Activated T-helper 1 cell treated with Interleukin-2 at 50 U/mL for 16 hours (primary cell): ENCODE results near the gene UBE2G2.

Experiments
- DNase-seq: peaks from one replicate; pipeline ENCODE4 v3.0.0-alpha.2; 2020; ENCODE audit warnings: low read depth

UBE2G2 gene, protein sequence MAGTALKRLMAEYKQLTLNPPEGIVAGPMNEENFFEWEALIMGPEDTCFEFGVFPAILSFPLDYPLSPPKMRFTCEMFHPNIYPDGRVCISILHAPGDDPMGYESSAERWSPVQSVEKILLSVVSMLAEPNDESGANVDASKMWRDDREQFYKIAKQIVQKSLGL

DNA sequence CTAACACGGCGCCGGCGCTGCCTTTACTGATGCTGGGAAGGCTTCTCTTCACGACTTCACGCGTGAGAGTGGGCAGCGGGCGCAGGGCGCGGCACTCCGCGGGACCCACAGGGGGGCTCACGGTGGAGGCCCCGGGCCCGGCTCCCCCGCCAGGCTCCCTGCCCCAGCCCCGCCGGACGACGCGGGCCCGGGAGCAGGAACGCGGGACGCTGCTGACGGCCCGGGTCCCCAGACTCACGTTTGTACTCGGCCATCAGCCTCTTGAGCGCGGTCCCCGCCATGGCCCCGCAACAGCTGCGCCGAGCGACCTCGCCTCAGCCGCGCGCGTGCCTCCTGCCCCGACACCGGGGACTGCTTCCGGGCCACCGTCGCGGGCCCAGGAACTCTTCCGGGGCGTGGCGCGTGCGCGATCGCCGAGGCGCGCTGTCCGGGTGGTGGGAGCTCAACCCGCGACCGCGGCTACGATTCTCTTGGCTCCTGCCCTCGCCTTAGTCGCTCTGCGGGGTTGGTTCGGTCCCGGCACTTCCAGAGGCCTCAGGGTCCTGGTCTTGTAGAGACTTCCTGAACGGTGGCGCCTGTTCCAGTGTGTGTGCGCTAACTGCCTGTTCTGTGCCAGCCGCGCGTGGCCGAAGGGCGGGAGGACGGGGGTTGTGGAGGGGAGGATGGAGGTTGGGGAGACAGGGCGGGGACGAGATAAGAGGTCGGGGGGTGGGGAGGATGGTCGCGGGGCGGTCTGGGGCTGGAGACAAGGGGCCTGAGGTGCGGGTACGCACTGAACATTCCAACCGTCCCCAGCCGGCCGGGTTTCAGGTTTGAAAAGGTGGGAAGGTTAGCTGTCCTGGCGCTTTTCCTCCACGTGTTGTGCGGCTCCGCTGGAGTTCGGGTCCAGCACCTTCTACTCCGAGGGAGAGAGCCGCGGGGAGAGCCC is at the start of gene UBE2G2:
Gene UBE2G2, minus strand, starts transcription at position 353 of the 928 bp plus-strand sequence. Its CDS starts 72 bp downstream, at position 281.
- peak; percentile 82 for DNase-seq

DNA sequence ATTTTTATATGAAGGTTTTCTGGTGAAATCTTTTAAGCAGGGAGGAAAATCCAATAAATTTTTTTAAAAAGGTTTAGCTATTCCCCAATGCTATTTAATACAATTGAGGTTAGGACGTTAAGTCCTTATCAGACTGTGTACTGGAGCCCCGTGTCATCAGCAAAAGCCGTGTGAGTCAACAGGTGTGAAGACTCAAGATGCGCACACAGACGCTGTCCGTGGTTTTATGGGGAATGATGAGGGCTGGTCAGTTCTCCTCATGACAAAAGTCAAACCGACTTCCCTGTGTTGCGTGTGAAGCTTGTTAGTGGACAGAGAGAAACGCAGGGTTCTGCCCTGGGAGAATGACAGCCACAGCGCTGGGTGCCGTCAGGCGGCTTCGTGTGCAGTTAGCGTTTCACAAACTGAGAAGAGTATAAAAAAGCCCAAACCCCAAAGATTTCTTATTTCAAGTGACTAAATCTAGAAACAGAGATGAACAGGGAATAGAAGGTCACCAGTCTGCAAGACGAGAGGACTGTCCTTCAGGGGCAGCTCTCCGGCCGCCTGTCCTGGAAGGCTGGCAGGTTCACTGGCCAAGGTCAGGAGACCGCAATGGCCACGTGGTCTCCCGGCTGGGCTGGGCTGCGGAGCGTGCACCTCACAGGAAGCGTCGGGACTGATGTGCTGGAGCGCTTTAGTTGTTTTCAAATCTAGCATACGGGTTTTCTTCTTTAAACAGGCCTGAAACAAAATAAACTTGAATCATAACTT is 49.5 kb upstream of the UBE2G2 start:
- no peak for DNase-seq

DNA sequence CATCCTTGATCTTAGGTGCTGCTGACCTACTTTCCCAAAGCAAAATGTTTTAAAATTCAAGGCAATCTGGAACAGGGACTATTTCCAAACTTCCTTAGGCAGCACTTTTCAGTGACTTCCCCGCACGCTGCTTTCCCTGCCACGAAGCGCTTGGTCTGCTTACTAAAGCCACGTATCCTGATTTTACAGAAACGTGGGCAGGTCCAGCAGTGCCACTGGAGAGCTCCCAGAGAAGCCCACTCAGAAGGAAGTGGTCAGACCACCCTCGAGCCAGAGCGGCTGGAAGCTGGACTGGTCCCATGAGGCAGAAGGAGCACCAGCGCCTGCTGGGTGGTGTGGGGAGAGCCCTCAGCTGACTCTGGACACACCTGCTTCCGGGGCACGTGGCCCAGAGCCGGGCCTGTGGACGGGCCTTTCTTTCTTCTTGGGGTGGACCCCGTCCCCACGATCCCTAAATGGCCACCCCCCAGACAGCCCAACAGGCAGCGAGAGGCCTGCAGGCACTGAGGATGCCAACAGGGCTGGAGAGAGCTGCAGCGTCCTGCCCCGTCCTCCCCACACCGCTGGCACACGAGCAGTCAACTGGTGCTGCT is 48.7 kb upstream of the UBE2G2 start:
- DNase-seq, result no peak

DNA sequence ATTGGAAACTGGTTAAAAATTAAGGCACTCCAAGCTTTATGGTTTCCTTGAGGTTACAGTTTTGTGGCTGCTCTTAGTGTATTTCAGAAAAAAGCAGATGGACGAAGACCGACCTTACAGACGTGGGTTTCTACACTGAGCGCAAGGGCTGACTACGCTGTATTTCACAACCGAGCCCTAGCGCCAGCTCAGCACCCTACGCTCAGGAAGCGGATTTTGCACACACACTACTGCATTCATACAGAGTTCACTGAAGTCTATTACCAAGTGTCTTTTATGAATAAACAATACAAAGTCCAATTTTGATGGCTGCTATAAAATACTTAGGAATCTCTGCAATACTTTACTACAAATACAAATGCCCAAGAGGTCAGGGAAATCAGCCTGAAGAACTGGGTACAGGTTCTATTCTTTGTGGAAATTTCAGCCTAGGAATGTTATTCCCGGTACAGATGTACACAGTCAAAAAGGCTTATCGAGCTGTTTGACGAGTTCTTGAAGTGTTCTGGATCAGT is 48.1 kb upstream of the UBE2G2 start:
- no peak for DNase-seq

DNA sequence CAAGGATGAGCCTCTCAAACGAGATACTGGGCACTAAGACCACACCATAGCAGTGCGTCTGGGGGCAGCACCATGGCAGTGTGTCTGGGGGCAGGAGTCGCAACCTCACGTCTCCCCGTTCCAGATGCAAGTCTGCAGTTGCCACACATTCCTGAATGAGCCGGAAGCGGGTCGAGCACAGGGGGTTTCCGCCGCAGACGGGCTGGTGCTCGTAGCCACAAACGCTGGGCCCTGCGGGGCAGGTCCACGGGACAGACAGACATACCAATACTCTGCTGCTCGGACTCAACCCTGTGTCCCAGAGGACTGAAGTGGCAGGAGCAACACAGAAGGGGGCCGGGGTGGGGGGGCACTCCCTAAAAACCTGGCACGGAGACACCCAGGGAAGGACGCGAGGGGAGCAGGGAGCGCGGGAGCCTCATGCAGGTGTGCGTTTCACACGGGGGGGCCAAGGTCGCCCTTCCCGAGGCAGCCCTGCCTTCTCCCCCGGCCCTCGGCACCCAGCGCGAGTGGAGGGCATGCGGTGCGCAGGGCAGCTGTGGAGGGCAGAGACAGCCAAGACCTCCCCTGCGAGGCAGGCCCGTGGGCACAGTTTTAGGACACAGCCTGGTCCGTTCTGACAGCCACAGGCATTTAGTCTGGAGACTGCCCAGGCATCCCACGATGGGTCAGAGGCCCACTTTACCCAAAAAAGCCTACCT is 47.4 kb upstream of the UBE2G2 start:
- DNase-seq, result no peak

DNA sequence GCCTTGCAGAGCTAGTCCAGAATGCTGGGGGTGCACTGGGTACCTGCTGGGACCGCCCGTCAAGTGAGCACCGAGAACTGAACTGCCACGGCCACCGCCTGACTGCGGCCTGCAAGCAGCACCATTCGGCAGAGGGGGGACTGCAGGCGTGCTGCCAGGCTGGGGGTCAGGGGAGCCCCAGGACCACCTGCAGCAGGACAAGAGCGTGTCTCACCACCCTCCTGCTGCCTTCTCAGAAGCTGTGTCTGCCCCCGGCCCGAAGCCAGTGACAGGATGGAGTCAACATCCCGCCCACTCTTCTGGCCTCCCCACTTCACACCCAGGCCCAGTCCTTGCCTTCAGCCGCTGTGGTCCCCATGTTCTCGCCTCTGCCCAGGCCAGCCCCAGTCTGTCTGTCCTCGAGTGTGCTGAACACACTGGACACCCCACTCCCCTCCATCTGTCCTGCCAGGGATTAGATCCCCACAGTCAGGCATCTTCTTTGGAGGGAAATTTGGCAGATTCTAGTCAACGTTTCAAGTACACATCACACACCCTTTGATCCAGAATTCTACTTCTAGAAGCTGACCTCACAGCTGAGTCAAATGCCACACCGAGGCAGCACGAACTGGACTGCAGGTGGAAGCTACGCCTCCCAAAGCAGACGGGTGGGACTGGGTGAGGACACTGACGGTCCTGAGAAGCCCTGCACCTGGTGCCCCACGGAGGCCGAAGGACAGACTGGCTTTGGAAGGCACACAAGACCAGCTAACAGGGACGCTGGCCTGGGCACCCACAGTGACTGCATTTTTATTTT is 45.8 kb upstream of the UBE2G2 start:
- DNase-seq, result no peak

DNA sequence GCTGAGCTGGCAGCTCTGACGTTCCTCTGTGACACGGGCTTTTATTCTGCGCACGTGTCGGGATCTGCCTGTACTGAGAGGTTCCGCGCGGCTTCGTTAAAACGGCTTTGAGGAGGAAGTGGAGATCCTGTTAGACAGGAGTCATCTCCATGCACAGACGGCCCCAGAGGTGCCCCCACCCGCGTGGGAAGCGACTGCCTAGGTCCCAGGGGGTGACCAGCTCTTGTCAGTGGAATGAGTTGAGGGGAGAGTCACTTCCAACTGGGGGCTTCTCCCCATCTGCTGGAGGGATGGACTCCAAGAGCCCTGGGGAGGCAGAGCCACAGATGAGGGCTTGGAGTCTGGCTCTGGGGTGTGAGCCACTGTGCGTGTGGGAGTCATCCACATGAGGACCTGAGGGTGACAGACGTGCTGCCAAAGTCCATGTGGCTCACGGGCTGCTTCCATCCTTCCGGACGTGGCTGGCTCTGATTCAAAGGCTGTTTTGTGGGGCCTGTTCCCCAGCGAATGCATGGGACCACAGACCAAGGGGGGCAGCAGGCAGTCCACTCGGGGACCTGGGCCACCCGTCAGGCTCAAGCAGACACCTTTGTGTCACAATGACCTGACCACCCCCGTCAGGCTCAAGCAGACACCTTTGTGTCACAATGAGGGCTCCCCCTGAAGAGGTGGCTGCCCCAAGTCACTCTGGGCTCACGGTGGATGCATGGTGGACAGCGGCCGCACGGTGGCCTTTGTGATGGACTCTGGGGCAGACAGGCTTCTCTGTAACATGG is 45.1 kb upstream of the UBE2G2 start:
- DNase-seq, result no peak

DNA sequence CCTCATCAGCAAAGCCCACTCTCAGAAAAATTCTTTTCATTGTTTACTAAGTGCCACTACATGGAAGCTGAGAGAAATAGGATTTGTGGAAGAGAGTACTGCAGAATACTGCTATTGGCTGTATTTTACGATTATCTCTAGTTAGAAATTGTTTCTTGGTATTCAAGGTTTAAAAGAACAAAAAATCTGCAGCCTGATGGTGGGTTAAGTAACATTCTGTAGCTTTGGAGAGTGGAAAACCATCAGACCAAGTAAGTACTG is 44.5 kb upstream of the UBE2G2 start:
- no peak for DNase-seq

DNA sequence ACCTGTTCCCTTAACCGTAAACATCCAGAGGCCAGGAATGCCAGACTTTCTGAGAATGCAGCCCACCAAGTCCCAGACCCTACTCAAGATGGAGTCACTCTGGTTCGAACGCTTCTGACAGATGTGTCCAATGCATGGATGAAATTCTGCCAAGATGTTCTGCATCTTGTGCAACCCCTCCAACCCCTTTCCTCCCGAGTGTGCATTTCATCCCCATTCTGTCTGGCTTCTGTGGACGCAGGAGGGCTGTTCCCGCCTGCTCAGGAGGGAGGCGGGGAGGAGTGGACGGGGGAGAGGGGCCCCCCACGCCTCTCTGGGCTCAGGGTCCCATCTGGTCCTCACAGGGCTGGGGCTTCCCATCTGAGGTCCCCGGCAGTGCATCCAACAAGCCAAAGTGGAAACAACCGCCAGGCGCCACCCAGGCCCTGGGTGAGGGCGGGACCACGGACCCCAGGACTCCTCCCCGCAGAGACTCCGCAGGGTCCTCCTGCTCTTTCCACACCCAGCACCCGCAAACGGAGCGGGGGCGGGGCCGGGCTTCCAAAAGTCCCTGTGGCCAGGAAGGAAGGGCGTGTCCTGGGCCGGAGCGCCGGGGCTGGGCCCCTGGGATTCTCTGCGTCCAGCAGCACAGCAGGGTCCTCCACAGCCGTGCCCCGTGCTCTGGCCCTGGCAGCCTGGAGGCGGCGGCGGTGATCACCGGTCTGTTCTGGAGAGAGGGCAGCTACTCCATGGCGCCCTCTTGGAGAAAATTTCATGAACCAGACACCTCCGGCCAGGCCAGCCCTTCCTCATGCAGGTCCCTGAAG is 44.0 kb upstream of the UBE2G2 start:
- peak; percentile 33 for DNase-seq

DNA sequence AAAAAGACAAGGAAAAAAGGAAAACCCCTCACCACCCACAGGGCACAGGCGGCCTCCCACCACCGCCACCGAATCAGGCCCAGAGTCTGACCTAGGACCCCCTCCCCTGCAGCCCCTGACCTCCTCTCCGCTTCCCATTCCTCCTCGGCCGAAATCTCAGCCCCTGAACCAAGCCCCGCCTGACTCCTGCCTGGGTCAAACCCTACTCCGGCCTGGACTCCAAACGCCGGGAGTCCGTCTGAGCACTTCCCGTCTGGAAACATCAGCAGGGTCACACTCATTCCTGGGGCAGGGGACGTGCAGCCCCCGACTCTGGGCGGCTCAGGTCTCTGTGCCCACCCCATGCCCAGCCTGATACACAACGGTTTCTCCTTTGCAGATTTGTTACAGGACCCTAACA is 42.6 kb upstream of the UBE2G2 start:
- DNase-seq, result no peak

DNA sequence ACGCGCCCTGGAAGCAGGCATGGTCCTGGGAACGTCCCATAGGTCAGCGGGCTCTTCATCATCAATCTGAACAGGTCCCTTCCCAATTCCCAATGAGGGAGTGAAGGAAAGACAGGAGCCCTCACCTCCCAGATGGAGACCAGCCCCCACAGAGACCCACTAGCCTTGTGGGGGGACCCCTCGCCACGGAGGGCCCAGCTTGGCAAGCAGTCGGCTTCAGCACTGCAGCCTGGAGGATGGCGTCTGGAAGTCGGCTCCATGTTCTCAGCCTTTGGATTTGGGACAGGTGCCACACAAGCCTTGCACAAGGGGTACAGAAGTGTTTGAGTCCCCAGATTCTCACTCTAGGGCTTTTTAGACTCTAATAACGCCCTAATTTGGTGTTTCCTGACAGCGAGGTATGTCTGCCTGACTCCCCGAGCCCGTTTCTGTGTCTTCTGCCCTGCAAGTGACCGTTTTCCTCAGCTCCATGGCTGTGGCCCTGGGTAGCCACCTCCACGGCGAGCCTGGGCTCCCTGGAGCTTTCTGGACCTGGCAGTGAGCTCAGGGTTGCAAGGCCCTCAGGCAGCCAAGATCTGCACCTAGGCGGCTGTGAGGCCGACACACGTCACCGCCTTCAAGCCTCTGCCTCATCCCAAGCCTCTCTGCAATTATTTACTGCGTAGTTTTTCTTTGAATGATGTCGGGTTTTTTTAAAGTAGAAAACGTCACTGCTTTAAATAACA is 41.3 kb upstream of the UBE2G2 start:
- DNase-seq, result no peak

DNA sequence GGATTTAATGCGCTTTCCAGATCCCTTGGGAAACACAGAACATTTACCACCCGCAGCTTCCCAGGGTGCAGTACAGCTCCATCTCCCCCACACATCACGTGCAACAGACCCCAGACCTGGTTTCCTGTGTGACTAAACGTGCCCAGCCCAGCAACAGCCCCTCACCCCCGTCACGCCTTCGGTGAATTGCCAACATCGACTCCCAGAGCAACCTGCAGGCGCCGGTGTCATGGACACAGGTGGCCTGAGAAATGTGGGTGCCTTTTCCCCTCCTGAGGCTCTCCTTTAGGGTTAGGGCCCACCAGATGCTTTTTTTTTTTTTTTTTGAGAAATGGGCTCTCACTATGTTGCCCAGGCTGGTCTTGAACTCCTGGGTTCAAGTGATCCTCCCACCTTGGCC is 40.5 kb upstream of the UBE2G2 start:
- no peak for DNase-seq

DNA sequence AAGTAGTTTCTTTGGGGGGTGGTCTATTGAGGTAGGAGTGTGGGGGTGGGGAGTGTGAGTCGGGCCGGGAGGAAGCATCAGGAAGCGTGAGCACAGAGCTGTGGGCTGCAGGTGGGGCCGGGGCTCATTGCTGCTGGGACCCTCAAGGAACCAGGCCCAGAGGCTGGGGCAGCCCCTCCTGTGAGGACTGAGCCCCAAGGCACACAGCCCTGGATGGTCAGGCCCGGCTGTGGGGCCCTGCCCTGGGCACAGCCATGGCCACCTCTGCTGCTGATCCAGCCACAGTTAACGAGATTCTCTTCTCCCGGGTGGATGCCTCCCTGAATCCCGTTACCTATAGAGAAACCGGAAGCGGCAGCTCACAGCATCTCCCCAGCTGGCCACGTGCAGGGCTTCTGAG is 39.2 kb upstream of the UBE2G2 start:
- no peak for DNase-seq

DNA sequence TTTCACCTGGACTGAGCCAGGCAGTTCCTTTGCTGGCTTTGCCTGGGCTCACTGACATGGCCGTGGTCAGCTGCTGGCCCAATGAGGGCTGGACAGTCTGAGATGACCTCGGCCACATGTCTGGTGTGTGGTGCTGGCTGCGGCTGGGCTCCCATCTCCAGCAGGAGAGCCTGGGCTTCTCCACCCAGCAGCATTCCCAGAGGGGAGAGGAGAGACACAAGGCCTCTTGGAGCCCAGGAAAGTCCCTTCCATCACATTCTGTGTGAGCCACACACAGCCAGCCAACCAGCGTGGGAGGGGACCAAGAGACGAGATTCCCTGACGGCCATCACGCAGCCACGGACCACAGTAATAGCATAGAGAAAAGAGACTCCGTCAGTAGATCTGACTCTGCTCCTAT is 37.3 kb upstream of the UBE2G2 start:
- no peak for DNase-seq

DNA sequence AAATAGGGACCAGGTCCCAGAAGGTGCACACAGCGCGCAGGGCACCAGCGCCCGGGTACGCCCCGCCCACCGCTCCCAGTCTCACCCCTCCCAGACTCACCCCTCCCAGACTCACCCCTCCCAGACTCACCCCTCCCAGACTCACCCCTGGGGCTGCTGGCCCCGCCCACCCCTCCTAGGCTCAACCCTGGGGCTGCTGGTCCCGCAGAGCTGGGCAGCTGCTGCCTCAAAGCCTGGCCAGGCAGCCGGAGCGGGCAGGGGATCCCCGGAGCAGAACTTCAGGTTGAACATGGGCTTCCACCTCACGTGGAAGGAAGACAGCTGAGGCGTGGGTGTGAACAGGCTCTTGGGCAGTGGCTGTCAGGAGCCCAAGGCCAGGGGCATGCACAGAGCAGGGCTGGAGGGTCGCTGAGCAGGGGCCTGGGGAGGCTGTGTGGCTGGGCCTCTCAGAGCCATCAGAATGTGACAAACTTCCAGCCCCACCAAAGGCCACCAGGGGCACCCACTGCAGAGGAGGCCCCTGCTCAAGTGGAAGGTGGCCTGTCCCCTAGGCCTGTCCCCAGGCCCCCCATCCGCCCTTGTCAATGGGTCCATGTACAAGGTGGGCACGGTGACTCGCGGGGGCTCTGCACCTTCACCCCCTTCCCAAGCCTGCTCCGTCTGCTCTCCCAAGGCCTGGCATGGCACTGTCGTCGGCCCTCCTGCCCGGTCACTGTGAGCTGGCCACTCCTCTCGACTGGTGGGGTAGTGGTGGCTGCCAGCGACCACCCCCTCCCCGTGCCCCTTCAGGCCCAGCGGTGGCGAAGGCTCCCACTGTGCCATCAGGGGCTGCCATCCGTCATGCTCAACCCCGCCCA is 36.6 kb upstream of the UBE2G2 start:
- DNase-seq, result no peak

DNA sequence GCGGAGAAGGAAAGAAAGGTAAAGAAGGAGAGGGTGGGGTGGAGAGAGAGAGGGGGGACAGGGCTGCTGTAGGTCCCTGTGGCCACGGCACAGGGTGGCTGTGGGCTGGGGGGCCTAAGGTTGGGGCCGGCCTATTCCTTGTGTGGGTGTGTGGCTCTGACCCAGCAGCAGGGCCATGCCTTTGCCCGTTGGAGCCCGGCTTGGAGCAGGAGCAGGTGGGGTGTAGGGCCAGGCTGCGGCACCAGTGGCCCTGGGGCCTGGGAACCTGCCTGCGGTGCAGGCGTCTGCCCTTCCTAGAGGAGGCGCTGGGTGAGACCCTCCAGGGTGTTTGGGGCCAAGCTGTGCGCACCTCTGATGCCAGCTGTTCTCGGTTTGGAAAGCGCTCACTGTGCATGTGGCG is 35.9 kb upstream of the UBE2G2 start:
- no peak for DNase-seq

DNA sequence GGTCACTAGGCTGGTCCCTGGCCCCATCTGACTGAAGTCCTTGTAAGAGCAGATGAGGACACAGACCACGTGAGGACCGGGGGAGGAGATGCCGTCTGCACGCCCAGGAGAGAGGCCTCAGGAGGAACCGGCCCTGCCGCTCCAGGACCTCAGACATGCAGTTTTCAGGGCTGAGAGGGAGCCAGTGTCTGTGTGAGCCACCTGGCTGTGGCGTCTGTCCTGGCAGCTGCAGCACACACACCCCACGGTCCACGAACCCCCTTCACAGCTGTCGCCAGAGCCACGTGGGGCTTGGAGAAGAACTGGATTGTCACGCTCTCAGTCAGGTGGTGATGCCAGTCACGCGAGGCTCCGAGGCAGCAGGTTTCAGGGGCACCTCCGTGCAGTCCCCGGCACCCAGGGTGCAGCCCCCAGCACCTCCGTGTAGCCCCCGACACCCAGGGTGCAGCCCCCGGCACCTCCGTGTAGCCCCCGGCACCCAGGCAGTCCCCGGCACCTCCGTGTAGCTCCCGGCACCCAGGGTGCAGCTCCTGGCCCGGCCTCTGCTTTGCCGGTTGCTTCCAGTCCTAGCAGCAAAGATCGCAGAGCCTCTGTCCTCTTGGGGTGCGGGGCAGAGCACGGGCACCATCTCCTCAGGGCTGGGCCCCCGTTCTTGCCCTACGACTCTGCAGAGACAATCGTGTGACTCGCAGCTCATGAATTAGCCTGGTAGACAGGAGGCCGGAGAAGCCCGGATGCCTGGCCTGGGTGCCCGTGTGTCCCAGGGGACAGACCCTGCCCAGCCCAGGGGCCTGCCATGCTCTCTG is 35.2 kb upstream of the UBE2G2 start:
- no peak for DNase-seq
